Neutrophil (primary cell): ENCODE results near the gene HOXB3.

ENCODE experiments used
- H3K27ac ChIP-seq: fragments of 200-600 bp; sonication (generic); 2 replicates; pipeline ENCODE4 v1.5.1; 2016; ENCODE audit warnings: mild to moderate bottlenecking, moderate library complexity
- H3K27me3 ChIP-seq: fragments of 200-600 bp; sonication (generic); 2 replicates; pipeline ENCODE4 v1.6.0; 2016; ENCODE audit warnings: mild to moderate bottlenecking
- H3K36me3 ChIP-seq: fragments of 200-600 bp; sonication (generic); 2 replicates; pipeline ENCODE4 v1.5.1; 2017
- H3K4me1 ChIP-seq, 2 experiments: fragments of 200-600 bp in 1 of 2; sonication (generic) in 1 of 2; 1 replicate in 1 of 2; 2 replicates in 1 of 2; pipeline versions ENCODE4 v1.5.1 to v1.6.1; 2013 to 2016; ENCODE audit warnings: low read depth in 1 of 2, low read length in 1 of 2, mild to moderate bottlenecking in 1 of 2, moderate library complexity in 1 of 2; ENCODE audit not compliant: control insufficient read depth in 1 of 2, insufficient read depth in 1 of 2
- H3K4me3 ChIP-seq, 2 experiments: fragments of 200-600 bp in 1 of 2; sonication (generic) in 1 of 2; 1 replicate in 1 of 2; 2 replicates in 1 of 2; pipeline ENCODE4 v1.5.1; 2013 to 2016; ENCODE audit warnings: low read depth in 1 of 2, low read length in 1 of 2, mild to moderate bottlenecking in 1 of 2, moderate library complexity in 1 of 2
- H3K9me3 ChIP-seq: fragments of 200-600 bp; sonication (generic); 2 replicates; pipeline ENCODE4 v1.5.1; 2016
- CTCF ChIP-seq: fragments of 200-600 bp; sonication (generic); IDR thresholded peaks from 2 replicates; pipeline ENCODE4 v1.5.1; 2016; ENCODE audit warnings: antibody characterized with exemption

Gene HOXB3

GRCh38 chr17:48552466-48553189 lies 37.4 kb downstream of the HOXB3 start:
- TF ChIP-seq CTCF, result no peak
- no peak overlapping the region for H3K4me3 ChIP-seq
- no peaks in the 10 kb centered on the region for H3K9me3 ChIP-seq
- H3K4me1 ChIP-seq, result no peaks in the 10 kb centered on the region
- H3K27me3 ChIP-seq, result peaks cover 87% of the 10 kb centered on the region
- no peak overlapping the region for H3K27ac ChIP-seq
- H3K36me3 ChIP-seq, result no peaks in the 10 kb centered on the region

- TF ChIP-seq CTCF, result no peak
- no peak overlapping the region for H3K27ac ChIP-seq
- H3K36me3 ChIP-seq, result no peaks in the 10 kb centered on the region
- no peaks in the 10 kb centered on the region for H3K9me3 ChIP-seq
- peaks cover 87% of the 10 kb centered on the region for H3K27me3 ChIP-seq
- H3K4me1 ChIP-seq, result no peaks in the 10 kb centered on the region
- no peak overlapping the region for H3K4me3 ChIP-seq
Observed at GRCh38 chr17:48551596-48552465, 38.2 kb downstream of the HOXB3 start.

- H3K9me3 ChIP-seq, result no peaks in the 10 kb centered on the region
- H3K27ac ChIP-seq, result no peak overlapping the region
- no peaks in the 10 kb centered on the region for H3K4me1 ChIP-seq
- peaks cover 87% of the 10 kb centered on the region for H3K27me3 ChIP-seq
- no peaks in the 10 kb centered on the region for H3K36me3 ChIP-seq
- no peak overlapping the region for H3K4me3 ChIP-seq
- TF ChIP-seq CTCF, result no peak
Observed at GRCh38 chr17:48551214-48551555, 38.9 kb downstream of the HOXB3 start.

- peaks cover 87% of the 10 kb centered on the region for H3K27me3 ChIP-seq
Observed at GRCh38 chr17:48550502-48551213, 39.4 kb downstream of the HOXB3 start.

More at GRCh38 chr17:48550502-48551213, 39.4 kb downstream of the HOXB3 start:
- H3K36me3 ChIP-seq, result no peaks in the 10 kb centered on the region
- no peaks in the 10 kb centered on the region for H3K9me3 ChIP-seq
- H3K4me3 ChIP-seq, result no peak overlapping the region
- no peaks in the 10 kb centered on the region for H3K4me1 ChIP-seq
- H3K27ac ChIP-seq, result no peak overlapping the region
- TF ChIP-seq CTCF, result no peak
